K562 (cell line): ENCODE results near the gene SLC15A1.

ENCODE experiments used
- EP300 ChIP-seq: IDR thresholded peaks from 2 replicates; pipeline ENCODE4 v1.6.1; 2012; ENCODE audit warnings: low read length, improper control_type of control experiment
- EZH2 ChIP-seq: IDR thresholded peaks from 2 replicates; pipeline ENCODE4 v1.6.1; 2012; ENCODE audit warnings: low read depth, mild to moderate bottlenecking, inconsistent platforms, low read length, borderline replicate concordance
- RNF2 ChIP-seq: sonication (generic); IDR thresholded peaks from 2 replicates; pipeline ENCODE4 v1.6.1; 2016
- TF ChIP-seq, protein P1 (sequence below): sonication (generic); formaldehyde crosslinking; IDR thresholded peaks from 2 replicates; pipeline ENCODE4 v1.8.0; 2022; ENCODE audit warnings: mild to moderate bottlenecking, missing genetic modification reagents

- TF ChIP-seq, protein P1, sequence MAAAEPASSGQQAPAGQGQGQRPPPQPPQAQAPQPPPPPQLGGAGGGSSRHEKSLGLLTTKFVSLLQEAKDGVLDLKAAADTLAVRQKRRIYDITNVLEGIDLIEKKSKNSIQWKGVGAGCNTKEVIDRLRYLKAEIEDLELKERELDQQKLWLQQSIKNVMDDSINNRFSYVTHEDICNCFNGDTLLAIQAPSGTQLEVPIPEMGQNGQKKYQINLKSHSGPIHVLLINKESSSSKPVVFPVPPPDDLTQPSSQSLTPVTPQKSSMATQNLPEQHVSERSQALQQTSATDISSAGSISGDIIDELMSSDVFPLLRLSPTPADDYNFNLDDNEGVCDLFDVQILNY (CRISPR knock-in tag): no peak
- TF ChIP-seq EZH2: no peak
- no peak for TF ChIP-seq RNF2
- TF ChIP-seq EP300: no peak
Observed at GRCh38 chr13:98769736-98770135, 17.3 kb upstream of the SLC15A1 start.
